Naive thymus-derived CD8-positive, alpha-beta T cell (primary cell): ENCODE measurements around the gene LRBA. TPM values are rescaled to one million over a fixed set of nuclear protein-coding genes. Genes with fewer than 3 reads are reported as not detected.

Source experiments
- ATAC-seq, 2 donors: fragments of 150-1000 bp; cut with Tn5 transposase in 1 of 2; sonication (Bioruptor Pico), chemical (Tn5 transposase) in 1 of 2; 1 replicate in 1 of 2; 2 replicates in 1 of 2; pipeline ENCODE4 v1.10.0; 2021; ENCODE audit warnings: mild to moderate bottlenecking in 2 of 2, moderate library complexity in 2 of 2
- POLR2A ChIA-PET: fragments of 350-600 bp; sonication (Branson Sonifier 250); formaldehyde crosslinking; loops from one replicate; lab custom pipeline; 2021; ENCODE audit warnings: antibody characterized with exemption; lab: Charles Lee
- DNase-seq, 10 donors: peaks; one replicate each; pipeline versions ENCODE4 v3.0.0 to v3.0.0-alpha.2; 2020 to 2022
- H3K27ac Mint-ChIP-seq, 10 donors: one replicate each; pipeline ENCODE4 v1.8.0; 2020 to 2022; ENCODE audit warnings: mild to moderate bottlenecking in 10 of 10, mixed read lengths in 10 of 10, moderate library complexity in 4 of 10, inconsistent platforms in 1 of 10
- H3K27me3 Mint-ChIP-seq, 5 donors: one replicate each; pipeline ENCODE4 v1.8.0; 2021 to 2022; ENCODE audit warnings: mixed read lengths in 5 of 5
- H3K36me3 Mint-ChIP-seq, 3 donors: one replicate each; pipeline ENCODE4 v1.8.0; 2020 to 2022; ENCODE audit warnings: mixed read lengths in 3 of 3, mild to moderate bottlenecking in 2 of 3, inconsistent platforms in 1 of 3
- H3K4me1 Mint-ChIP-seq, 4 donors: one replicate each; pipeline ENCODE4 v1.8.0; 2021 to 2022; ENCODE audit warnings: mixed read lengths in 4 of 4
- H3K4me3 Mint-ChIP-seq, 10 donors: one replicate each; pipeline ENCODE4 v1.8.0; 2020 to 2022; ENCODE audit warnings: mild to moderate bottlenecking in 10 of 10, mixed read lengths in 10 of 10, moderate library complexity in 6 of 10, inconsistent platforms in 1 of 10
- H3K9me3 Mint-ChIP-seq, 9 donors: one replicate each; pipeline ENCODE4 v1.8.0; 2020 to 2022; ENCODE audit warnings: mixed read lengths in 9 of 9, mild to moderate bottlenecking in 3 of 9, inconsistent platforms in 1 of 9, moderate library complexity in 1 of 9
- polyA plus RNA-seq, 3 donors: library from polyadenylated mRNA; unstranded; fragments of 300-500 nt; fragmentation: Illumina TruSeq; gene quantifications; one replicate each; pipeline ENCODE4 v1.2.3, GENCODE V29; 2021
- total RNA-seq, 8 experiments: library from RNA in 2 of 8; stranded (reverse) in 2 of 8; gene quantifications; one replicate each; pipeline ENCODE4 v1.2.3 and lab custom pipeline; 2021 to 2026

LRBA gene
- total and polyA plus RNA-seq, 5 experiments from 2014 or later: 16.4 to 57.7 (median 18.4) TPM

DNA sequence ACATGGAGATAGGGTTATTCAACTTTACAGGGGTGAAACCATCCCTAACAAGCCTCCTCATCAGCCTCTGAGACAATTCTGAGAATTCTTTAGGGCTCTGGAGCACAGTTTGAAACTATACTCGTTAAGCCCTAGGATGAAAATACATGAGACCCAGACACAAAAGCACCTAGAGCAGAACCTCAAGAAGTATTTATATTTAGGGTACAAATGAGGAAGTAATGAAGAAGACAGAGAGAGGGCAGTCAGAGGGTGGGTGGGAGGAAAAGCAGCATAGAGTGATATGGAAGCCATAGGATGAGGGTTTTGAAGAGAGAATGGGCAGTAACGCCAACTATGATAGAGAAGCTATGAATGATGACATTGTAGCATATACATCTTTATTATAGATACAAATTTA lies 686.6 kb downstream of the LRBA start:
- no peak for ATAC-seq
- no peaks in the 10 kb centered on the region for H3K27me3 Mint-ChIP-seq
- peaks cover 0 to 1% (median 0%) of the 10 kb centered on the region in 4 donors for H3K4me1 Mint-ChIP-seq

GRCh38 chr4:150327262-150327780 lies 687.8 kb downstream of the LRBA start:
- no peak for ATAC-seq
- DNase-seq: peak in 1 of 10 donors; percentile 57
- Mint-ChIP-seq H3K36me3 (peaks cover 4 to 37% (median 25%) of the 10 kb centered on the region in 3 donors), H3K4me1 (peaks cover 0 to 1% (median 0%) of the 10 kb centered on the region in 4 donors), H3K4me3 (no peak overlapping the region), H3K27me3 (no peaks in the 10 kb centered on the region), H3K27ac (peak overlapping the region in 1 of 10 donors; percentile 11), H3K9me3 (no peaks in the 10 kb centered on the region)
- POLR2A ChIA-PET: no interaction called here

More for the DNA sequence above, 686.6 kb downstream of the LRBA start:
- POLR2A ChIA-PET: no interaction called here
- DNase-seq: no peak
- H3K36me3 Mint-ChIP-seq: peaks cover 4 to 35% (median 25%) of the 10 kb centered on the region in 3 donors
- H3K9me3 Mint-ChIP-seq: no peaks in the 10 kb centered on the region
- no peak overlapping the region for H3K27ac Mint-ChIP-seq
- H3K4me3 Mint-ChIP-seq: no peak overlapping the region

- no peak for ATAC-seq
- H3K36me3 Mint-ChIP-seq: peaks cover 10 to 42% (median 29%) of the 10 kb centered on the region in 3 donors
Observed at GRCh38 chr4:150325872-150326271, 689.2 kb downstream of the LRBA start.

GRCh38 chr4:150323406-150324325 lies 691.4 kb downstream of the LRBA start:
- Mint-ChIP-seq H3K27ac (peak overlapping the region in 1 of 10 donors; percentile 6), H3K4me1 (no peaks in the 10 kb centered on the region), H3K4me3 (no peak overlapping the region), H3K36me3 (peaks cover 10 to 59% (median 39%) of the 10 kb centered on the region in 3 donors), H3K9me3 (no peaks in the 10 kb centered on the region), H3K27me3 (no peaks in the 10 kb centered on the region)
- POLR2A ChIA-PET: no interaction called here
- DNase-seq (no peak), ATAC-seq (no peak)

More at GRCh38 chr4:150325872-150326271, 689.2 kb downstream of the LRBA start:
- POLR2A ChIA-PET: no interaction called here
- Mint-ChIP-seq H3K4me3 (no peak overlapping the region), H3K27ac (peak overlapping the region in 1 of 10 donors; percentile 26), H3K4me1 (peaks cover 0 to 1% (median 0%) of the 10 kb centered on the region in 4 donors), H3K9me3 (no peaks in the 10 kb centered on the region), H3K27me3 (no peaks in the 10 kb centered on the region)
- no peak for DNase-seq

DNA sequence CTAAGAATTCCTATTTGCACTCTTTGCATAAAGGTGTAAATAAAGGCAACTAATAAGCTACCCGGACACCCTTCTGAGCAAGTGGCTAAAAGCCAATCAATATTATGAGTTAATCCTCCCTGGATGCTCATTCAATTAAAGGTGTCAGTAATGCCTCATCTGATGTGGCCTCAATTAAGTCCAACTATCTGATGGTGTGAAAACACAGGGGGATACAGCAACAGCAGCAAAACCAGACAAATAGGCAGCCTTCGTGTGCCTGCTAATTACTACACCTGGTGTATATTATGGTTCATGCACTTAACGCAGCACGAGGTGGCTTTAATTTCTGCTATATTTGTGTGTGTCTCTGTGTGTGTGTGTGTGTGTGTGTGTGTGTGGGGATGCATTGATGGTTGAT lies 692.4 kb downstream of the LRBA start:
- Mint-ChIP-seq H3K36me3 (peaks cover 10 to 61% (median 41%) of the 10 kb centered on the region in 3 donors), H3K4me1 (no peaks in the 10 kb centered on the region), H3K9me3 (no peaks in the 10 kb centered on the region), H3K4me3 (no peak overlapping the region), H3K27ac (no peak overlapping the region), H3K27me3 (no peaks in the 10 kb centered on the region)
- ATAC-seq (no peak), DNase-seq (no peak)
- POLR2A ChIA-PET: no interaction called here

DNA sequence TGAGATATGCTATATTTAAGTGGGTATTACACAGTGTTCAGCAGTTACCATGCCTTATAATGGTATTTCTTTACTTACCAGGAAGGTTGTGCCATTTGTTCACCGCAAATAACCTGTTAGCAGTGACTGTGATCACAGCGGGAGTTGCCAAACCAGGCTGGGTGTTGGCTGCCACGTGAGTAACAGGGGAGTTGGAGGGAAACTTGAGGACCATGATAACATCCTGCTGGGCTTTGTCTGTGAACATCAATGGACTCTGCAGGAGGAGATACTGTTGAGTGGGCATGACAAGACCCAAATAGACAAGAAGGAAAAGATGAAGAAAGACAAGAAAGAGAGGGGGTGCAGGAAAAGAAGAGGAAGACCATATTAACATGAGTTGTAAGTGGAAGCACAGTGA lies 694.0 kb downstream of the LRBA start:
- no peaks in the 10 kb centered on the region for H3K27me3 Mint-ChIP-seq
- ATAC-seq (no peak), DNase-seq (no peak)
- H3K9me3 Mint-ChIP-seq: no peaks in the 10 kb centered on the region
- H3K4me1 Mint-ChIP-seq: no peaks in the 10 kb centered on the region
- H3K4me3 Mint-ChIP-seq: no peak overlapping the region
- H3K27ac Mint-ChIP-seq: no peak overlapping the region
- POLR2A ChIA-PET: no interaction called here
- peaks cover 10 to 64% (median 35%) of the 10 kb centered on the region in 3 donors for H3K36me3 Mint-ChIP-seq

DNA sequence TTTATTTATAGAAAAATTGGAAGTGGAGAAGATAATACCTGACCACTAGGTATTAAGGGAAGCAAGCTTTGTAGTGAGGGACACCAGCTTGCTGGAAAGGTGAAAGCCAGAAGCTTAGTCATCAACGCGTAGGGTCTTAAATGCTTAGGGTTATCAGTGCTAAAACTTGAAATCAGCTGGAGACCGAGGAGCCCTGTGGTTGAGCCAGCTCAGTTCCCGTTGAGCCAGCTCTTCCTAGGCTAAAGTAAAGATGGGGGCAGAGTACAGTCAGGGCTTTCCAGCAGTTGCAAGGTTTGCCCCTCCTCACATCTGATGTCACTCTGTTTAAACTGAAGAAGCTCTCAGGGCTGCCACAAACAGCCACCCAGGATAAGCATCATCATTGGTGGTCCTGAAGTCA lies 696.1 kb downstream of the LRBA start:
- Mint-ChIP-seq H3K4me3 (no peak overlapping the region), H3K9me3 (no peaks in the 10 kb centered on the region), H3K4me1 (peaks cover 0 to 5% (median 0%) of the 10 kb centered on the region in 4 donors), H3K36me3 (peaks cover 10 to 60% (median 31%) of the 10 kb centered on the region in 3 donors), H3K27me3 (no peaks in the 10 kb centered on the region), H3K27ac (no peak overlapping the region)
- POLR2A ChIA-PET: no interaction called here
- ATAC-seq: no peak
- no peak for DNase-seq

GRCh38 chr4:150318527-150318926 lies 696.6 kb downstream of the LRBA start:
- Mint-ChIP-seq H3K4me1 (peaks cover 0 to 5% (median 0%) of the 10 kb centered on the region in 4 donors), H3K27me3 (no peaks in the 10 kb centered on the region), H3K4me3 (no peak overlapping the region), H3K9me3 (no peaks in the 10 kb centered on the region), H3K27ac (peak overlapping the region in 1 of 10 donors; percentile 13), H3K36me3 (peaks cover 10 to 58% (median 31%) of the 10 kb centered on the region in 3 donors)
- DNase-seq (no peak), ATAC-seq (no peak)
- POLR2A ChIA-PET: no interaction called here

DNA sequence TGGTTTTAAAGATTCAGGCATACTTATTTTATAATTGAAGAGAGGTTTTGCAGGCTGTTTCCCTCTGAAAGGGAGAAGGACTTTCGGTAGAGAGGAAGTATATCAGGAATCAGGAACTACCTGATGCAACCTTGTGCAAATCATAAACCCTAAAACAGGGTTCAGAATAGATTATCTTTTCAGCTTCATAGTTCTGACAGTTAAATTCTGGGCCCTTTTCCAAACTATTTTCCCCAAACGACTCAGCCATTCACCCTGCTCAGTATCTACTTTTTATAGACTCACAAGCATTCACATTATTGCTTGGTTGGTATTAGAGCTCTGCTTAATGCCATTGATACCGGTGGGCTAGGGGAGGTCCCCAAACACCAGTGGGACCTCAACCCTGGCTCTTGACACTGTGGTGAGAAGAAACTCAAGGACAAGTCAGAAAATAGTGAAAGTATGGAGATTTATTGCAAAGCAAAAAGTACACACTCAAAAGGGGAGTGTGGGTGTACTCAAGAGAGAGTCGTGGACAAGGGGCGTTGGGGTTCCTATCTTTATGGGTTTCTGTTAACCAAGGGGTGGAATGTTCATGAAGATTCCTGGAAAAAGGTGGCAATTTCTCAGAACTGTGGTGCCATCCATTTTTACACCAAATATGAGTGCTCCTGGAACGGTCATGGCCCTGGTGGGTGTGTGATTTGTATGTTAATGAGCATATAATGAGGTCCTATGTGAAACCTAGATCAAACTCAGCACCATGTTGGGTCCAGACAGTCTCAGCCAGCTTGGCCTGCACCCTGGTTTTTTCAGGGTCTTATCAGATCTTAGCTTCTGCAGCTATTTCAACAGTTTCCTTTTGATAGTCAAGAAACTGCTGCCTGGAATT lies 698.5 kb downstream of the LRBA start:
- DNase-seq (no peak), ATAC-seq (no peak)
- peaks cover 10 to 67% (median 31%) of the 10 kb centered on the region in 3 donors for H3K36me3 Mint-ChIP-seq
- H3K27ac Mint-ChIP-seq: peak overlapping the region in 1 of 10 donors; percentile 21
- no peak overlapping the region for H3K4me3 Mint-ChIP-seq
- H3K9me3 Mint-ChIP-seq: no peaks in the 10 kb centered on the region
- POLR2A ChIA-PET: no interaction called here
- H3K27me3 Mint-ChIP-seq: no peaks in the 10 kb centered on the region
- peaks cover 0 to 5% (median 0%) of the 10 kb centered on the region in 4 donors for H3K4me1 Mint-ChIP-seq

GRCh38 chr4:150315691-150316090 lies 699.4 kb downstream of the LRBA start:
- no peak overlapping the region for H3K4me3 Mint-ChIP-seq
- ATAC-seq (no peak), DNase-seq (no peak)
- H3K27ac Mint-ChIP-seq: no peak overlapping the region
- peaks cover 4 to 66% (median 26%) of the 10 kb centered on the region in 3 donors for H3K36me3 Mint-ChIP-seq
- peaks cover 0 to 5% (median 0%) of the 10 kb centered on the region in 4 donors for H3K4me1 Mint-ChIP-seq
- H3K27me3 Mint-ChIP-seq: no peaks in the 10 kb centered on the region
- POLR2A ChIA-PET: no interaction called here
- H3K9me3 Mint-ChIP-seq: no peaks in the 10 kb centered on the region

GRCh38 chr4:150315175-150315574 lies 699.9 kb downstream of the LRBA start:
- DNase-seq (no peak), ATAC-seq (no peak)
- Mint-ChIP-seq H3K4me3 (no peak overlapping the region), H3K9me3 (no peaks in the 10 kb centered on the region), H3K27me3 (no peaks in the 10 kb centered on the region), H3K4me1 (peaks cover 0 to 5% (median 0%) of the 10 kb centered on the region in 4 donors), H3K36me3 (peaks cover 5 to 67% (median 29%) of the 10 kb centered on the region in 3 donors), H3K27ac (no peak overlapping the region)
- POLR2A ChIA-PET: no interaction called here

DNA sequence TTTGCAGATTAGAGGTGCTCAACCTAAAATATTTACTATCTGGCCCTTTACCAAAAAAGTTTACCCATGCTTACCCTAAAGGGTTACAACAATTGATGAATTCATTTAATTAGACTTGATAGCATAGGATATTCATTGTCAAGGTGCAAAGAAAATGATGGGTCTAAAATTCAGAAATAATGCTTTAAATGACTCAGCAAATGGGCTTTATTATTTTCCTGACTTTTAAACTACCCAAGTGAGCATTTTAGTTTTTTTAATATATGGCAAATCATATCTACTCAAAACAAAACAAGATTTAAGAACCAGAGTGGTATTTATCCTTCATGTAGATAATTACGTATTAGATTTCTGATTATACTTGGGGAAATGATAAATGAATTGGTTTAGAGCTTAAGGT lies 701.1 kb downstream of the LRBA start:
- ATAC-seq: no peak
- H3K36me3 Mint-ChIP-seq: peaks cover 8 to 68% (median 24%) of the 10 kb centered on the region in 3 donors
- DNase-seq: no peak
- H3K9me3 Mint-ChIP-seq: no peaks in the 10 kb centered on the region
- POLR2A ChIA-PET: no interaction called here
- no peaks in the 10 kb centered on the region for H3K27me3 Mint-ChIP-seq
- H3K4me1 Mint-ChIP-seq: peaks cover 0 to 5% (median 0%) of the 10 kb centered on the region in 4 donors
- H3K4me3 Mint-ChIP-seq: no peak overlapping the region
- no peak overlapping the region for H3K27ac Mint-ChIP-seq
